Fibroblast of skin of right biceps (primary cell): ENCODE data around the gene NPR2.

Source experiments
- DNase-seq: peaks from one replicate; pipeline ENCODE4 v3.0.0-alpha.2; 2013

NPR2 gene

GRCh38 chr9:35791297-35791921 is at the start of gene NPR2:
Gene NPR2, plus strand, starts transcription at chr9:35791591. Its CDS starts 818 bp downstream, at chr9:35792409.
- peak; percentile 55 for DNase-seq

GRCh38 chr9:35741740-35742139 is 49.7 kb upstream of the NPR2 start:
- DNase-seq: no peak

GRCh38 chr9:35743452-35743851 is 47.9 kb upstream of the NPR2 start:
- no peak for DNase-seq

- DNase-seq: no peak
Measured at GRCh38 chr9:35743880-35744518, 47.4 kb upstream of the NPR2 start.

- DNase-seq: no peak
Measured at GRCh38 chr9:35745569-35745968, 45.8 kb upstream of the NPR2 start.

- no peak for DNase-seq
Measured at GRCh38 chr9:35746583-35746982, 44.8 kb upstream of the NPR2 start.

- DNase-seq: no peak
Measured at GRCh38 chr9:35748242-35748857, 43.0 kb upstream of the NPR2 start.

- DNase-seq: peak; percentile 67
Measured at GRCh38 chr9:35748858-35749514, 42.4 kb upstream of the NPR2 start, which contains the start of the genes GBA2 and RGP1. Gene GBA2, minus strand, starts transcription at chr9:35749228. Its CDS starts 524 bp downstream, at chr9:35748704. Gene RGP1, plus strand, starts transcription at chr9:35749287. Its CDS starts 469 bp downstream, at chr9:35749756.

- DNase-seq: no peak
Measured at GRCh38 chr9:35749515-35750255, 41.7 kb upstream of the NPR2 start.

- no peak for DNase-seq
Measured at GRCh38 chr9:35750256-35750531, 41.2 kb upstream of the NPR2 start.

GRCh38 chr9:35753466-35753865 is 37.9 kb upstream of the NPR2 start:
- DNase-seq: no peak

GRCh38 chr9:35754264-35754663 is 37.1 kb upstream of the NPR2 start, which contains the start of gene MSMP:
Gene MSMP, minus strand, starts transcription at chr9:35754276. Its CDS starts 147 bp downstream, at chr9:35754129.
- no peak for DNase-seq

- no peak for DNase-seq
Measured at GRCh38 chr9:35755071-35755470, 36.3 kb upstream of the NPR2 start.

GRCh38 chr9:35756275-35757225 is 34.8 kb upstream of the NPR2 start:
- DNase-seq: no peak

GRCh38 chr9:35757226-35757891 is 34.0 kb upstream of the NPR2 start:
- DNase-seq: no peak

- DNase-seq: no peak
Measured at GRCh38 chr9:35757892-35758275, 33.5 kb upstream of the NPR2 start.

- no peak for DNase-seq
Measured at GRCh38 chr9:35758475-35759050, 32.8 kb upstream of the NPR2 start.

GRCh38 chr9:35759795-35760194 is 31.6 kb upstream of the NPR2 start:
- no peak for DNase-seq

- peak; percentile 35 for DNase-seq
Measured at GRCh38 chr9:35760651-35761050, 30.7 kb upstream of the NPR2 start.

- no peak for DNase-seq
Measured at GRCh38 chr9:35763181-35763580, 28.2 kb upstream of the NPR2 start.

- no peak for DNase-seq
Measured at GRCh38 chr9:35763803-35764202, 27.6 kb upstream of the NPR2 start.
